ENCODE data around the gene GDNF.

DNA sequence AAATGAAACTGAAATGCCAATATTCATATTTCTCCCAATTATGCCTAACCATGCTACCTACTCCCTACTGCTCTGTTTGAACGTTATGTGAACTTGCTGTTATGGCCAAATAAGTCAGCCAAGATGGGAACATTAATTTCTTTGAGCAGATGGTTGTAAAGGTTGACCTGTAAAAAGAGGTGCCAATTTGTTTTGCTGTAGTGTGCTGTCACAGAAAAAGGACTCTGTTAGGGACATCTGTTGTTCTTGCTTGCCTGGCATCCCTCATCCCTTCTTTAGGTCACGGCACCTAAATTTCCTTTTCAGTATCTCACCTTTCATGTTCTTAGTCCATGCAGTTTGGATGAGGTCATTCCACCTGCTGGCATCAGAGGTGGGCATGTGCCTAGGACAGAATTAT lies 35.4 kb downstream of the GDNF start:
- TF ChIP-seq, protein P1, sequence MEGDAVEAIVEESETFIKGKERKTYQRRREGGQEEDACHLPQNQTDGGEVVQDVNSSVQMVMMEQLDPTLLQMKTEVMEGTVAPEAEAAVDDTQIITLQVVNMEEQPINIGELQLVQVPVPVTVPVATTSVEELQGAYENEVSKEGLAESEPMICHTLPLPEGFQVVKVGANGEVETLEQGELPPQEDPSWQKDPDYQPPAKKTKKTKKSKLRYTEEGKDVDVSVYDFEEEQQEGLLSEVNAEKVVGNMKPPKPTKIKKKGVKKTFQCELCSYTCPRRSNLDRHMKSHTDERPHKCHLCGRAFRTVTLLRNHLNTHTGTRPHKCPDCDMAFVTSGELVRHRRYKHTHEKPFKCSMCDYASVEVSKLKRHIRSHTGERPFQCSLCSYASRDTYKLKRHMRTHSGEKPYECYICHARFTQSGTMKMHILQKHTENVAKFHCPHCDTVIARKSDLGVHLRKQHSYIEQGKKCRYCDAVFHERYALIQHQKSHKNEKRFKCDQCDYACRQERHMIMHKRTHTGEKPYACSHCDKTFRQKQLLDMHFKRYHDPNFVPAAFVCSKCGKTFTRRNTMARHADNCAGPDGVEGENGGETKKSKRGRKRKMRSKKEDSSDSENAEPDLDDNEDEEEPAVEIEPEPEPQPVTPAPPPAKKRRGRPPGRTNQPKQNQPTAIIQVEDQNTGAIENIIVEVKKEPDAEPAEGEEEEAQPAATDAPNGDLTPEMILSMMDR (IDR thresholded peaks at IDR 0.05), result no peak
- TF ChIP-seq EP300 (IDR thresholded peaks at IDR 0.05), result no peak
